WTC11 (cell line): ENCODE results near the gene PSME4. TPM values are rescaled to one million over a fixed set of nuclear protein-coding genes. Genes with fewer than 3 reads are reported as not detected.

Experiments used
- ATAC-seq: fragments of 200-7000 bp; cut with Tn5 transposase; 2 replicates; pipeline ENCODE4 v1.10.0; 2021; ENCODE audit warnings: mild to moderate bottlenecking, moderate library complexity
- CTCF ChIA-PET: fragments of 300-600 bp; sonication (Branson Sonifier 250); formaldehyde crosslinking; loops from one replicate; lab custom pipeline; 2021; ENCODE audit warnings: antibody characterized with exemption; lab: Charles Lee
- POLR2A ChIA-PET: fragments of 350-600 bp; sonication (Branson Sonifier 250); formaldehyde crosslinking; loops from one replicate; lab custom pipeline; 2021; ENCODE audit warnings: antibody characterized with exemption; lab: Charles Lee
- DNase-seq: peaks from one replicate; pipeline ENCODE4 v3.0.0; 2021; ENCODE audit warnings: low spot score
- H3K27ac Mint-ChIP-seq: 2 replicates; pipeline ENCODE4 v1.8.0; 2021; ENCODE audit warnings: mixed read lengths
- H3K27me3 Mint-ChIP-seq: 2 replicates; pipeline ENCODE4 v1.8.0; 2021; ENCODE audit warnings: low read depth, mild to moderate bottlenecking, moderate library complexity, mixed read lengths
- H3K36me3 Mint-ChIP-seq: 2 replicates; pipeline ENCODE4 v1.8.0; 2021; ENCODE audit warnings: mixed read lengths
- H3K4me1 Mint-ChIP-seq: 2 replicates; pipeline ENCODE4 v1.8.0; 2022; ENCODE audit warnings: mixed read lengths
- H3K4me3 Mint-ChIP-seq: 2 replicates; pipeline ENCODE4 v1.8.0; 2021; ENCODE audit warnings: mild to moderate bottlenecking, moderate library complexity, mixed read lengths
- H3K9me3 Mint-ChIP-seq: 2 replicates; pipeline ENCODE4 v1.8.0; 2021; ENCODE audit warnings: mixed read lengths
- ATF6 ChIP-seq: sonication (generic); formaldehyde crosslinking; IDR thresholded peaks from 2 replicates; pipeline ENCODE4 v1.8.1; 2023; ENCODE audit warnings: mild to moderate bottlenecking, missing genetic modification reagents
- CDX4 ChIP-seq: fragments of 250-450 bp; sonication (Bioruptor Pico); IDR thresholded peaks from 2 replicates; pipeline ENCODE4 v1.9.0; 2021; ENCODE audit warnings: moderate library complexity, mild to moderate bottlenecking, inconsistent platforms, borderline replicate concordance
- CREM ChIP-seq: sonication (generic); formaldehyde crosslinking; IDR thresholded peaks from 2 replicates; pipeline ENCODE4 v1.8.1; 2022; ENCODE audit warnings: mild to moderate bottlenecking, missing genetic modification reagents, moderate library complexity
- CTCF ChIP-seq: fragments of 200-600 bp; IDR thresholded peaks from 2 replicates; pipeline ENCODE4 v1.8.0; 2022; ENCODE audit warnings: antibody characterized with exemption
- EMX1 ChIP-seq: fragments of 250-450 bp; sonication (Bioruptor Pico); IDR thresholded peaks from 2 replicates; pipeline ENCODE4 v1.8.0; 2021; ENCODE audit warnings: mild to moderate bottlenecking
- ERG ChIP-seq: fragments of 250-450 bp; sonication (Bioruptor Pico); IDR thresholded peaks from 2 replicates; pipeline ENCODE4 v1.8.0; 2021; ENCODE audit warnings: mild to moderate bottlenecking
- IRF2 ChIP-seq: sonication (generic); formaldehyde crosslinking; IDR thresholded peaks from 2 replicates; pipeline ENCODE4 v1.8.0; 2022; ENCODE audit warnings: low read depth, missing genetic modification reagents, borderline replicate concordance
- JAZF1 ChIP-seq: fragments of 250-450 bp; sonication (Bioruptor Pico); IDR thresholded peaks from 2 replicates; pipeline ENCODE4 v1.9.0; 2021; ENCODE audit warnings: moderate library complexity, mild to moderate bottlenecking, inconsistent platforms
- OVOL2 ChIP-seq: fragments of 250-450 bp; sonication (Bioruptor Pico); IDR thresholded peaks from 2 replicates; pipeline ENCODE4 v1.9.0; 2021; ENCODE audit warnings: mild to moderate bottlenecking, borderline replicate concordance
- PREB ChIP-seq: sonication (generic); formaldehyde crosslinking; IDR thresholded peaks from 2 replicates; pipeline ENCODE4 v1.8.1; 2022; ENCODE audit warnings: mild to moderate bottlenecking, missing genetic modification reagents, moderate library complexity, borderline replicate concordance
- PRRX2 ChIP-seq: fragments of 250-450 bp; sonication (Bioruptor Pico); IDR thresholded peaks from 2 replicates; pipeline ENCODE4 v1.8.0; 2021; ENCODE audit warnings: mild to moderate bottlenecking
- SP1 ChIP-seq: sonication (generic); formaldehyde crosslinking; conservative IDR thresholded peaks from 2 replicates; pipeline ENCODE4 v1.8.1; 2022; ENCODE audit warnings: missing genetic modification reagents
- STAT6 ChIP-seq: sonication (generic); formaldehyde crosslinking; conservative IDR thresholded peaks from 2 replicates; pipeline ENCODE4 v1.8.1; 2023; ENCODE audit warnings: mild to moderate bottlenecking, low read depth, missing genetic modification reagents, moderate library complexity
- TEAD1 ChIP-seq: sonication (generic); formaldehyde crosslinking; IDR thresholded peaks from 2 replicates; pipeline ENCODE4 v1.8.0; 2022; ENCODE audit warnings: mild to moderate bottlenecking, missing genetic modification reagents
- TEAD4 ChIP-seq: sonication (generic); formaldehyde crosslinking; IDR thresholded peaks from 2 replicates; pipeline ENCODE4 v1.8.0; 2022; ENCODE audit warnings: mild to moderate bottlenecking, missing genetic modification reagents
- ZNF232 ChIP-seq: sonication (generic); formaldehyde crosslinking; IDR thresholded peaks from 2 replicates; pipeline ENCODE4 v1.8.0; 2022; ENCODE audit warnings: mild to moderate bottlenecking, missing genetic modification reagents
- ZNF423 ChIP-seq: fragments of 250-450 bp; sonication (Bioruptor Pico); IDR thresholded peaks from 2 replicates; pipeline ENCODE4 v2.1.2; 2022; ENCODE audit warnings: mild to moderate bottlenecking, moderate library complexity
- ZNF425 ChIP-seq: fragments of 250-450 bp; sonication (Bioruptor Pico); conservative IDR thresholded peaks from 2 replicates; pipeline ENCODE4 v1.9.0; 2021; ENCODE audit warnings: mild to moderate bottlenecking
- ZNF512 ChIP-seq: sonication (generic); formaldehyde crosslinking; IDR thresholded peaks from 2 replicates; pipeline ENCODE4 v1.8.1; 2022; ENCODE audit warnings: missing genetic modification reagents, borderline replicate concordance
- total RNA-seq: library from RNA; stranded (reverse); gene quantifications from 3 replicates; pipeline ENCODE4 v1.2.3, GENCODE V29; 2021

PSME4 gene
- total RNA-seq, 1 experiment from 2014 or later: 91.9 TPM

- no peak overlapping the region for H3K4me3 Mint-ChIP-seq
- ChIA-PET CTCF (no interaction called here), POLR2A (interaction anchor here (0.7 kb wide), 1 partner anchor 217 kb away, joined by 3 read pairs; no protein-coding TSS in a partner anchor)
- H3K36me3 Mint-ChIP-seq: no peaks in the 10 kb centered on the region; the same call in 1 of the 2 replicates
- H3K4me1 Mint-ChIP-seq: no peaks in the 10 kb centered on the region
- H3K27ac Mint-ChIP-seq: no peak overlapping the region
- no peaks in the 10 kb centered on the region for H3K9me3 Mint-ChIP-seq
- no peak for TF ChIP-seq PRRX2
- TF ChIP-seq ZNF423 (CRISPR knock-in tag): no peak
- TF ChIP-seq EMX1 (CRISPR knock-in tag): no peak
- no peak for TF ChIP-seq TEAD4 (CRISPR knock-in tag)
- no peak for TF ChIP-seq ZNF512 (CRISPR knock-in tag)
- no peak for TF ChIP-seq STAT6 (CRISPR knock-in tag)
- no peak for TF ChIP-seq PREB (CRISPR knock-in tag)
- TF ChIP-seq CTCF: no peak
- no peak for TF ChIP-seq ATF6
- TF ChIP-seq JAZF1 (CRISPR knock-in tag): no peak
- TF ChIP-seq TEAD1 (CRISPR knock-in tag): no peak
- no peak for TF ChIP-seq ZNF232 (CRISPR knock-in tag)
- no peak for TF ChIP-seq IRF2 (CRISPR knock-in tag)
- TF ChIP-seq SP1 (CRISPR knock-in tag): no peak
- TF ChIP-seq CDX4 (CRISPR knock-in tag): no peak
- TF ChIP-seq CREM (CRISPR knock-in tag): no peak
- TF ChIP-seq OVOL2 (CRISPR knock-in tag): no peak
- TF ChIP-seq ERG (CRISPR knock-in tag): no peak
- TF ChIP-seq ZNF425 (CRISPR knock-in tag): no peak
- ATAC-seq: no peak
- no peaks in the 10 kb centered on the region for H3K27me3 Mint-ChIP-seq
- DNase-seq: no peak
Observed at GRCh38 chr2:54013996-54014395, 43.2 kb upstream of the PSME4 start.
